ENCODE data around the gene FHDC1.

- TF ChIP-seq CTCF (IDR thresholded peaks at IDR 0.05 in 4 of 5, conservative IDR thresholded peaks at IDR 0.05 in 1 of 5) (no peak), POLR2A (IDR thresholded peaks at IDR 0.05) (no peak)
These were observed 74.0 kb downstream of the FHDC1 start for GRCh38 chr4:153010146-153010545.

Measured in gastrocnemius medialis (tissue), 4 donors.